Renal pelvis (tissue), 12 donors: Measurements from ENCODE around the gene TAGLN. TPM values are rescaled to one million over a fixed set of nuclear protein-coding genes. Genes with fewer than 3 reads are reported as not detected.
A peak's percentile ranks its signal among the peaks of the same experiment; 100 is the strongest.

Experiments used
- DNase-seq: peaks from one replicate; pipeline ENCODE4 v3.0.0-alpha.2; 2013
- long read RNA-seq, 16 experiments: transcript quantifications; one replicate each; lab custom pipeline, GENCODE V29; 2026
- polyA plus RNA-seq, 3 donors: library from polyadenylated mRNA; unstranded; fragments of 120-200 nt; gene quantifications; one replicate each; pipeline ENCODE4 v1.2.1, GENCODE V29; 2013; ENCODE audit not compliant: insufficient read length in 3 of 3

Gene TAGLN
- 100 to 1,000 TPM in 2 of 3 donors, 10 to 100 TPM in 1; 96.5 to 152 (median 146) TPM for polyA plus RNA-seq
- long read RNA-seq, donor 1, transcript TAGLN-207 (4 exons, 2,166 nt) = minor isoform, 11 of 105 reads
- long read RNA-seq, donor 1, transcript TAGLN-202 (5 exons, 928 nt) = major isoform, 84 of 105 reads
- long read RNA-seq, donor 1, partial matches to known transcripts = 9 of 105 reads
- long read RNA-seq, donor 1, other reads (novel, unspliced or antisense) = 0 of 105 reads
- long read RNA-seq, donor 2, transcript TAGLN-202 (5 exons, 928 nt) = major isoform, 89 of 96 reads
- long read RNA-seq, donor 2, transcript TAGLN-207 (4 exons, 2,166 nt) = minor isoform, 7 of 96 reads
- long read RNA-seq, donor 2, partial matches to known transcripts = 0 of 96 reads
- long read RNA-seq, donor 2, other reads (novel, unspliced or antisense) = 0 of 96 reads
- long read RNA-seq, donor 3, transcript TAGLN-202 (5 exons, 928 nt) = major isoform, 83 of 107 reads
- long read RNA-seq, donor 3, transcript TAGLN-207 (4 exons, 2,166 nt) = minor isoform, 11 of 107 reads
- long read RNA-seq, donor 3, partial matches to known transcripts = 12 of 107 reads
- long read RNA-seq, donor 3, other reads (novel, unspliced or antisense) = 0 of 107 reads
- long read RNA-seq, donor 4, transcript TAGLN-207 (4 exons, 2,166 nt) = minor isoform, 5 of 117 reads
- long read RNA-seq, donor 4, transcript TAGLN-202 (5 exons, 928 nt) = major isoform, 101 of 117 reads
- long read RNA-seq, donor 4, partial matches to known transcripts = 9 of 117 reads
- long read RNA-seq, donor 4, other reads (novel, unspliced or antisense) = 0 of 117 reads
- long read RNA-seq, donor 5, transcript TAGLN-202 (5 exons, 928 nt) = major isoform, 19 of 24 reads
- long read RNA-seq, donor 5, partial matches to known transcripts = 0 of 24 reads
- long read RNA-seq, donor 5, other reads (novel, unspliced or antisense) = 0 of 24 reads
- long read RNA-seq, donor 6, transcript TAGLN-202 (5 exons, 928 nt) = major isoform, 36 of 38 reads
- long read RNA-seq, donor 6, partial matches to known transcripts = 0 of 38 reads
- long read RNA-seq, donor 6, other reads (novel, unspliced or antisense) = 0 of 38 reads
- long read RNA-seq, donor 7, transcript TAGLN-202 (5 exons, 928 nt) = major isoform, 64 of 151 reads
- long read RNA-seq, donor 7, transcript TAGLN-207 (4 exons, 2,166 nt) = minor isoform, 12 of 151 reads
- long read RNA-seq, donor 7, partial matches to known transcripts = 72 of 151 reads
- long read RNA-seq, donor 7, other reads (novel, unspliced or antisense) = 0 of 151 reads
- long read RNA-seq, donor 8, transcript TAGLN-202 (5 exons, 928 nt) = major isoform, 83 of 138 reads
- long read RNA-seq, donor 8, transcript TAGLN-207 (4 exons, 2,166 nt) = minor isoform, 6 of 138 reads
- long read RNA-seq, donor 8, partial matches to known transcripts = 49 of 138 reads
- long read RNA-seq, donor 8, other reads (novel, unspliced or antisense) = 0 of 138 reads
- long read RNA-seq, donor 9, transcript TAGLN-207 (4 exons, 2,166 nt) = minor isoform, 11 of 96 reads
- long read RNA-seq, donor 9, transcript TAGLN-202 (5 exons, 928 nt) = major isoform, 71 of 96 reads
- long read RNA-seq, donor 9, partial matches to known transcripts = 6 of 96 reads
- long read RNA-seq, donor 9, other reads (novel, unspliced or antisense) = 6 of 96 reads
- long read RNA-seq, donor 10, transcript TAGLN-202 (5 exons, 928 nt) = major isoform, 57 of 75 reads
- long read RNA-seq, donor 10, transcript TAGLN-207 (4 exons, 2,166 nt) = minor isoform, 8 of 75 reads
- long read RNA-seq, donor 10, partial matches to known transcripts = 8 of 75 reads
- long read RNA-seq, donor 10, other reads (novel, unspliced or antisense) = 0 of 75 reads
- long read RNA-seq, donor 11, transcript TAGLN-207 (4 exons, 2,166 nt) = minor isoform, 5 of 30 reads
- long read RNA-seq, donor 11, transcript TAGLN-202 (5 exons, 928 nt) = major isoform, 25 of 30 reads
- long read RNA-seq, donor 11, partial matches to known transcripts = 0 of 30 reads
- long read RNA-seq, donor 11, other reads (novel, unspliced or antisense) = 0 of 30 reads
- long read RNA-seq, donor 12, transcript TAGLN-207 (4 exons, 2,166 nt) = minor isoform, 8 of 88 reads
- long read RNA-seq, donor 12, transcript TAGLN-202 (5 exons, 928 nt) = major isoform, 74 of 88 reads
- long read RNA-seq, donor 12, partial matches to known transcripts = 6 of 88 reads
- long read RNA-seq, donor 12, other reads (novel, unspliced or antisense) = 0 of 88 reads
- long read RNA-seq, donor 13, transcript TAGLN-202 (5 exons, 928 nt) = major isoform, 24 of 38 reads
- long read RNA-seq, donor 13, transcript TAGLN-207 (4 exons, 2,166 nt) = minor isoform, 6 of 38 reads
- long read RNA-seq, donor 13, partial matches to known transcripts = 8 of 38 reads
- long read RNA-seq, donor 13, other reads (novel, unspliced or antisense) = 0 of 38 reads
- long read RNA-seq, donor 14 = 0 reads
- long read RNA-seq, donor 15, transcript TAGLN-202 (5 exons, 928 nt) = major isoform, 826 of 1,225 reads
- long read RNA-seq, donor 15, transcript TAGLN-207 (4 exons, 2,166 nt) = minor isoform, 92 of 1,225 reads
- long read RNA-seq, donor 15, partial matches to known transcripts = 269 of 1,225 reads
- long read RNA-seq, donor 15, other reads (novel, unspliced or antisense) = 33 of 1,225 reads
- long read RNA-seq, donor 16, transcript TAGLN-201 (5 exons, 1,477 nt) = minor isoform, 6 of 83 reads
- long read RNA-seq, donor 16, transcript TAGLN-207 (4 exons, 2,166 nt) = minor isoform, 11 of 83 reads
- long read RNA-seq, donor 16, transcript TAGLN-202 (5 exons, 928 nt) = major isoform, 66 of 83 reads
- long read RNA-seq, donor 16, partial matches to known transcripts = 0 of 83 reads
- long read RNA-seq, donor 16, other reads (novel, unspliced or antisense) = 0 of 83 reads

DNA sequence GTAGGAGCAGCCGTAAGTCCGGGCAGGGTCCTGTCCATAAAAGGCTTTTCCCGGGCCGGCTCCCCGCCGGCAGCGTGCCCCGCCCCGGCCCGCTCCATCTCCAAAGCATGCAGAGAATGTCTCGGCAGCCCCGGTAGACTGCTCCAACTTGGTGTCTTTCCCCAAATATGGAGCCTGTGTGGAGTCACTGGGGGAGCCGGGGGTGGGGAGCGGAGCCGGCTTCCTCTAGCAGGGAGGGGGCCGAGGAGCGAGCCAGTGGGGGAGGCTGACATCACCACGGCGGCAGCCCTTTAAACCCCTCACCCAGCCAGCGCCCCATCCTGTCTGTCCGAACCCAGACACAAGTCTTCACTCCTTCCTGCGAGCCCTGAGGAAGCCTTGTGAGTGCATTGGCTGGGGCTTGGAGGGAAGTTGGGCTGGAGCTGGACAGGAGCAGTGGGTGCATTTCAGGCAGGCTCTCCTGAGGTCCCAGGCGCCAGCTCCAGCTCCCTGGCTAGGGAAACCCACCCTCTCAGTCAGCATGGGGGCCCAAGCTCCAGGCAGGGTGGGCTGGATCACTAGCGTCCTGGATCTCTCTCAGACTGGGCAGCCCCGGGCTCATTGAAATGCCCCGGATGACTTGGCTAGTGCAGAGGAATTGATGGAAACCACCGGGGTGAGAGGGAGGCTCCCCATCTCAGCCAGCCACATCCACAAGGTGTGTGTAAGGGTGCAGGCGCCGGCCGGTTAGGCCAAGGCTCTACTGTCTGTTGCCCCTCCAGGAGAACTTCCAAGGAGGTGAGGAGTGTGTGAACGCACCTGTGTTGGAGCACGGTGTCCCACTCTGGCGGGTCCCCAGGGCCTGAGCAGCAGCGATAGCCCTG, at the start of gene TAGLN:
Gene TAGLN, plus strand, starts transcription at position 318 of the 863 bp plus-strand sequence. CDS start 3,644 bp downstream, outside the sequence.
- peak; percentile 82 for DNase-seq

DNA sequence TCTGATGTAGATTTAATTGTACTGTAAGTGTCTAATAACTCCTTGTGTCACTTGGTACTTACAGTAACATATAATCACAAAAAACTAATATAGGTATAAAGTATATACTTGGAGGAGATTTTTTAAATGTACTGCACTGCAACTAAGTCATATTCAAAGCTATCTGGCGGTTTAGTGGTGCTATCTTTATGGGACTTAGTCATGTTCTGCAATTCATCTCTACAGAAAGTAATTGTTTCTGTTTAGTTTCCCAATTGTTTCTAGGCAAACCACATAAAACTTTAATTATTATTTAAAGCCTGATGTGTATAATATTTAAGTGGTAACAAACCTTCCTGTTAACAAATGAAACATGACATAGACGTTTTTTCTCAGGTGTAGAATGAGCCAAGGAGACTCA, 47.1 kb upstream of the TAGLN start:
- no peak for DNase-seq

DNA sequence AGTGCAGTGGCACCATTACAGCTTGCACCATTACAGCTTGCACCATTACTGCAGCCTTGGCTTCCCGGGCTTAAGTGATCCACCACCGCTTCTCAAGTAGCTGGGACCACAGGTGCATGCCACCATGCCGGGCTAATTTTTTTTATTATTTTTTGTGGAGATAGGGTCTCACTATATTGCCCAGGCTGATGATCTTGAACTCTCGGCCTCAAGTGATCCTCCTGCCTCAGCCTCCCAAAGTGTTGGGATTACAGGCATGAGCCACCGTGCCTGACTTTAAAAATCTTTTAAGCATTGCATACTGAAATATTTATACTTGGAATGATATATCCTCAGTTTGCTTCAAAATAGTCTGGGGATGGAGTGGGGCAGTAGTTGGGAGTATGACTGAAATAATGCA, 44.7 kb upstream of the TAGLN start:
- DNase-seq = no peak

DNA sequence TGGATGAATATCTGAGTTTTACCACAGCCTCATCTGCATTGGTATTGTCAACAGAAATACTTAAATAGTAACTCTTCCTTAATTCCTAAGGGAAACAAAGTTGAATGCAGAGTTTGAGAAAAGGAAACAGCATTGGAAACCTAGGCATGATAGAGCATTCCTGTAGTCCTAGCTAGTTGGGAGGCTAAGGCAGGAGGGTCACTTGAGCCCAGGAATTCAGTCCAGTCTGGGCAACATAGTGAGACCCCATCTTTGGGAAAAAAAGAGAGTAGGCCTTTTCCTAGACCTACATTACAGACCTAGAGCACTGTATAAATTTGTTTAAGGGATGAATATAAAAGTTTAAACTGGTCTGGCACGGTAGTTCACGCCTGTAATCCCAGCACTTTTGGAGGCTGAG, 41.7 kb upstream of the TAGLN start:
- no peak for DNase-seq

DNA sequence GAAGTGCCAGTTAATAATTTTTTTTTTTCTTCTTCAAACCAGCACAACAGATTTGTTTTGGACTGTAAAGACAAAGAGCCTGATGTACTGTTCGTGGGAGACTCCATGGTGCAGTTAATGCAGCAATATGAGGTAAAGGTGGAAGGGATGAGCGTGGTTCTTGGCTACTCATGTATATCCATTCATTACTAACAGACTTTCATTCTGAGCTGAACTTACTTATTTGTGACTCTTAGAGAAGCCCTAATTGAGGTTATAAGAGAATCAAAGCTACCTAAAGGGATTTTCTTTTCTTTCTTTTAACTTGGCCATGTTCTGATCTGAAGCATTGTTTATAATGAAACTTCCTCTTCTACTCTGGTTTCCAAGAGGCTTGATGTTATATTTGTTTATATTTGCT, 39.3 kb upstream of the TAGLN start:
- DNase-seq = no peak

DNA sequence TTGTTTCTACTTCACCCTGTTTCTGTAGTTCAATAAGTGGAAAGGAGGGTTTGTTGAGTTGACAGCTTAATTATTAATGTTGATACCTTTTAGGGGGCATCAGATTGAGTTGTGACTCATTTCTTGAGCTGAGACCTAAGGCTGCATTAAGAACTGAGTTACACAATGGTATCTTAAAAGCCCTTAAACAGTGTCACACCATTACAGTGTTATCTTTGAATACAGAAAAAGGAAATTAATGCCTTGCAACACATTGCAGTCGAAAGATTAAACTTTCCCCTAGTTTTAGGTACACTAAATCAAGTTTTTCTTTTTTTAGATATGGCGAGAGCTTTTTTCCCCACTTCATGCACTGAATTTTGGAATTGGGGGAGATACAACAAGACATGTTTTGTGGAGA, 38.3 kb upstream of the TAGLN start:
- no peak for DNase-seq

DNA sequence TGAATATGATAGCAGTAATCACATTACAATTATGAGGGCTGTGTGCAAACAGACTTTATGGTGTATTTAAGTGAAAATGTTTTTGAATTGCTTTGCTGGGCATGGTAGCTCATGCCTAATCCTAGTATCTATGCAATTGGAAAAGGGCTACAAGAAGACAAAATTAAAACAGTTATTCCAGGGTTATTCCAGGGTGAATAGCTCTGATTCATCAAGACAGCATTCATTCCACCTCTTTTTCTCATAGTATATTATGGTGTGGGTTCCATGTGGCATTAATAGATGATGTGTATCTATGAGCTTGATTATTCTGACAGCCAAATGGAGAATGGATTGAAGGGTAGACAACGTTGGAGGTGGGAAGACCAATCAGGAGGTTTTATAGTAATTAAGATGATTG, 32.7 kb upstream of the TAGLN start:
- DNase-seq = no peak

GRCh38 chr11:117169736-117170135, 29.4 kb upstream of the TAGLN start:
- DNase-seq = no peak

DNA sequence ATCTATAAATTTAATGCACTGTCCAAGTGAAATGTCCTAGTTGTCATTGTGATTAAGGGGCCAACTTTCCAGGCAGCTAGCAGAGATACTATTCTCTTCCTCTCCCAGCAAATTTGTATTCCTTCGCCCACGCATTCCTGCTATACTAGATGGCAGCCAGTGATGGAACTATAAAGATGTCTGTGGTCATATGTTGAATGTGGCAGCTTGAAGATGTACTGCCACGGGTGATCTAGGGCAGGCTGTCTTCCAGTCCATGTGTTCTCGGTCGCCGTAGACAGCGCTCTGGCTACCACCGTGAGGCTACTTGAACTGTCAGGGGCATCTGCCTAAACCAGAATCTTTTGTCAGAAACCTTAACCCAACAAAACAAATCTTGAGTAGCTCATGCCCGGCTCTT, 29.0 kb upstream of the TAGLN start:
- DNase-seq = peak; percentile 86

GRCh38 chr11:117171007-117171403, 28.2 kb upstream of the TAGLN start:
- no peak for DNase-seq

GRCh38 chr11:117171404-117172061, 27.6 kb upstream of the TAGLN start:
- DNase-seq = no peak

DNA sequence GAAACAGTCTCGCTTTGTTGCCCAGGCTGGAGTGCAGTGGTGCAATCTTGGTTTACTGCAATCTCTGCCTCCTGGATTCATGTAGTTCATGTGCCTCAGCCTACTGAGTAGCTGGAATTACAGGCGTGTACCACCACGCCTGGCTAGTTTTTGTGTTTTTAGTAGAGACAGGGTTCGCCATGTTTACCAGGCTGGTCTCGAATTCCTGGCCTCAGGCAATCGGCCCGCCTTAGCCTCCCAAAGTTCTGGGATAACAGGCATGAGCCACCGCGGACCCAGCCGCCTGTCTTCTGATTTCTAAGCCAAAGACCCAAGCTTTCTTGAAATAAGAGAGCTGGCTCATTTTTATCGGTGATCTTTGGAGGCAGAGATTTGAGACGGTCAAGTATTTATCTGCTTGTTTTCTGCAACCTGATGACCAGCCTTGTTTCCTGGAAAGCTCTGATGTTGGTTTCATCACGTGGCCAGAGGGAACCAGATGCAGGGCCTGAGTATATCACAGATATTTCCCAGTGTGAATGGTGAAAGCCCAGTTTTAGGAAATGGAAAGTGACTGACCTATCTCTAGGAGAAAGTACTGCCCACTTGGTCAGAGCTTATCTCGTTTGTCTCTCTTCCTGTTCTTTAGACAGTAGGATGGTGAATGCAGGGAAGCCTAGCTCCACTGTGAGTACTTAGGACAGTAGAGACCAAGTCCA, 26.3 kb upstream of the TAGLN start:
- peak; percentile 52 for DNase-seq

GRCh38 chr11:117175104-117175503, 24.1 kb upstream of the TAGLN start:
- DNase-seq = no peak

- no peak for DNase-seq
Measured at GRCh38 chr11:117175781-117176180, 23.4 kb upstream of the TAGLN start.

DNA sequence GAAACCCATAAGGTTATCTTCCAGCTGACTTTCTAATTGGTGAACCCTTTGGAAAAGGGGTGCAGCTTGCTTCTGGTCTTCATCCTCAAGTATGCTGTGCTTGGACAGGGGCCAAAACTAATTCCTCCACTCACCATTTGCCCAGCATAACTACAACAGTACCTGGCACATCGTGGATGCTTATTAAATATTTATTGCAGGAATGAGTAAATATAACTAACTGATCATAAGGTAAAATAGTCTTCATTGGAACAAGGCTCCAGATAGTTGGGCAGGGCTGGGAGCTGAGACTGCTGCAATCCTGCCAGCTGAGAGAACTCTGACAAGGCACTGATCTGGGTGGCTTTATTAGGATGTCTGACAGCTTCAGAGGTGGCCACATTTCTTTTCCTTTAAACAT, 23.0 kb upstream of the TAGLN start:
- DNase-seq = no peak

GRCh38 chr11:117177534-117178209, 21.5 kb upstream of the TAGLN start:
- DNase-seq = no peak
